Measurements from ENCODE around the gene LRMDA. TPM values are rescaled to one million over a fixed set of nuclear protein-coding genes. Genes with fewer than 3 reads are reported as not detected.

LRMDA gene
- total and polyA plus RNA-seq, 3 experiments from 2014 or later, result not detected

DNA sequence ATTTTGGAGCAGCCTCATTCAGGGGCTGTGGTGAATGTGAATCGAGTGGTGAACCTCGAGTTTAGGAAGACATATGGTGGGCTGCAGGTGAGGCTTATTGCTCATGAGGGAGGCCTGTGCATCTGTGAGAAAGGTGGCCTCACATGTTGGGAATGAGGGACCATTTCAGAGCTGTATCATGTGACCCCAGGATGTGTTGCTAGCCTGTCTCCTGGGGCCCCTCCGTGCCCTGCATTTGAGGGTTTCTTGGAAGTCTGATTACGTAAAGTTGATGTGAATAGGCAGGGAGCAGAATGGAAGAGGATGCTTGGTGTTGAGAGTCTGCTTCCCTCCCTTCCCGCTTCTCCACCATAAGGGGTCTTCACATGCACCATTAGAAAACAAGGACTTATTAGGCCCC is 569.1 kb downstream of the LRMDA start:
- Histone ChIP-seq H3K9me3 (ENCODE audit: low read length) (no peaks in the 10 kb centered on the region), H3K4me1 (ENCODE audit: insufficient read depth, low read length) (no peaks in the 10 kb centered on the region), H3K4me3 (ENCODE audit: low read length) (no peak overlapping the region), H3K27ac (ENCODE audit: low read depth, low read length) (no peak overlapping the region), H3K27me3 (ENCODE audit: insufficient read depth, low read length, poor library complexity, severe bottlenecking) (no peaks in the 10 kb centered on the region), H3K36me3 (ENCODE audit: insufficient read depth, low read length) (no peaks in the 10 kb centered on the region)
- ChIA-PET CTCF (no interaction called here), POLR2A (no interaction called here)
- Mint-ChIP-seq H3K27me3 (peaks cover 0 to 5% of the 10 kb centered on the region in 2 donors), H3K4me1 (no peaks in the 10 kb centered on the region), H3K9me3 (peaks cover 0 to 8% (median 0%) of the 10 kb centered on the region in 5 donors), H3K27ac (no peak overlapping the region), H3K36me3 (peaks cover 0 to 2% (median 0%) of the 10 kb centered on the region in 3 donors), H3K4me3 (no peak overlapping the region)
- no peak for DNase-seq

DNA sequence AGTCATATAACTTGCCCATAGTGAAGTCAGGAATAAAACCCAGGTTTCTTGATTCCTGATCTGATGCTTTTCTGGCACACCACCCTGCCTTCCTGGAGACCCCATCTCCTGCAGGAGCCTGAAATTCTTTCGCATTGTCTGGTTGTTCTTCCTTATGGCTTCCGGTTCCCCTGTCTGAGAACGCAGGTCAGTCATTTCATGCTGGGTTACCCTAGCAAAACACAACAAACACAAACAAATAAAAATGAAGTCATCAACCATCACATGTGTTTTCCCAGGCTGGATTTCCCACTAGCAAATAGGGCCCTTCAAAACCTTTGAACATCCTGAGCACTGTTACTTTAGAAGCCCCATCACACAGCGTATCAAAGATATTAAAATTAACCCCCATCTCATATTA is 569.6 kb downstream of the LRMDA start:
- no peak overlapping the region for H3K4me3 Mint-ChIP-seq
- no peak overlapping the region for H3K27ac Mint-ChIP-seq
- H3K9me3 Mint-ChIP-seq, result peaks cover 0 to 8% (median 0%) of the 10 kb centered on the region in 5 donors
- DNase-seq, result no peak
- no peaks in the 10 kb centered on the region for H3K27me3 ChIP-seq (ENCODE audit: insufficient read depth, low read length, poor library complexity, severe bottlenecking)
- no peaks in the 10 kb centered on the region for H3K4me1 ChIP-seq (ENCODE audit: insufficient read depth, low read length)
- peaks cover 0 to 5% of the 10 kb centered on the region in 2 donors for H3K27me3 Mint-ChIP-seq
- H3K4me3 ChIP-seq (ENCODE audit: low read length), result no peak overlapping the region
- H3K36me3 ChIP-seq (ENCODE audit: insufficient read depth, low read length), result no peaks in the 10 kb centered on the region
- no peaks in the 10 kb centered on the region for H3K4me1 Mint-ChIP-seq
- ChIA-PET CTCF (no interaction called here), POLR2A (no interaction called here)
- H3K36me3 Mint-ChIP-seq, result peaks cover 0 to 2% (median 0%) of the 10 kb centered on the region in 3 donors
- no peak overlapping the region for H3K27ac ChIP-seq (ENCODE audit: low read depth, low read length)
- H3K9me3 ChIP-seq (ENCODE audit: low read length), result no peaks in the 10 kb centered on the region

DNA sequence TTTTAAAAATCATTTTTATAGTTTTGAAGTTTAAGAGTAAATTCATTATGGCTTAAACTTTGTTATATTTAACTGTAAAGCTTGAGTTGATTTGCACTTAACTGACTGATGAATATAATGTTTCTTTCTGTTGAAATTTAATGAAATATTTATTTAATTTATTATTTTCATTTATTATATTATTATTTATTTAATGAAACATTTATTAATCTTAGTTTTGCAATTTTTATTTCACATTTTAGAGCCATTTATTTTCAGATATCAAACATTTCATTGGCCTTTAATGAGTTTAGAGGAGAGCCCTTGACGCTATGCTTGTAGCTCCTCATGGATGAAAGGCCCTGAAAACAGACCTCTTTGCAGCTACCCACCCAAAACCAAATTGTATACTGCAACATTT is 570.0 kb downstream of the LRMDA start:
- Mint-ChIP-seq H3K9me3 (peaks cover 0 to 8% (median 0%) of the 10 kb centered on the region in 5 donors), H3K36me3 (peaks cover 0 to 2% (median 0%) of the 10 kb centered on the region in 3 donors), H3K4me1 (no peaks in the 10 kb centered on the region), H3K27me3 (peaks cover 0 to 5% of the 10 kb centered on the region in 2 donors), H3K4me3 (no peak overlapping the region), H3K27ac (no peak overlapping the region)
- Histone ChIP-seq H3K4me3 (ENCODE audit: low read length) (no peak overlapping the region), H3K36me3 (ENCODE audit: insufficient read depth, low read length) (no peaks in the 10 kb centered on the region), H3K4me1 (ENCODE audit: insufficient read depth, low read length) (no peaks in the 10 kb centered on the region), H3K9me3 (ENCODE audit: low read length) (no peaks in the 10 kb centered on the region), H3K27me3 (ENCODE audit: insufficient read depth, low read length, poor library complexity, severe bottlenecking) (no peaks in the 10 kb centered on the region), H3K27ac (ENCODE audit: low read depth, low read length) (no peak overlapping the region)
- ChIA-PET CTCF (no interaction called here), POLR2A (no interaction called here)
- DNase-seq, result no peak

DNA sequence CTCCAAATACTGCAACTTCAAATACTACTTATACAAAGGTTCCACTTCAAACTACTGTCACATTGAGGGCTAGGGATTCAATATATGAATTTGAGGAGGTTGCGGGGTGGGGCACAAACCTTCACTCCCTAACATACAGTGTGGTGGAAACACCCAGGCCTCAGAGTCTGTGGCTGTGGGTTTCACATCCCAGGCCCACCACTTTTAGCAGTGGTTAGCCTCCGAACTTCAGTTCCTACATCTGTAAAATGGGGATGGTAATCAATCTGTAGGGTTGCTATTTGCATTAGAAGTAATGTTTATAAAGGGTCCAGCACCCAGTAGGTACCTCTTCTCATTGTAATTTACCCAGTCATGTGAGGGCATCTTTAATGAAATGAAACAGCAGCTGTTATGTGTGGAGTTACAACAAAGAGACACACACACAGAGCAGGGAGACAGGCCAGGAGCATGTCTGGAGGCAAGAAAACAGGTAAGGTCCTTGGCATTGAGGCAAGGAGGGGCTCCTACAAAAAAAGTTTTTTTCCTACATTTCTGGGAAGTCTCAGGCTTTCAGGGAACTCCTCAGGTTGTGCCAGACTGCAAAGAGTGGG is 570.9 kb downstream of the LRMDA start:
- H3K27me3 ChIP-seq (ENCODE audit: insufficient read depth, low read length, poor library complexity, severe bottlenecking), result no peaks in the 10 kb centered on the region
- H3K4me1 Mint-ChIP-seq, result no peaks in the 10 kb centered on the region
- H3K27me3 Mint-ChIP-seq, result peaks cover 0 to 6% of the 10 kb centered on the region in 2 donors
- H3K36me3 Mint-ChIP-seq, result peaks cover 0 to 2% (median 0%) of the 10 kb centered on the region in 3 donors
- no peaks in the 10 kb centered on the region for H3K4me1 ChIP-seq (ENCODE audit: insufficient read depth, low read length)
- no peaks in the 10 kb centered on the region for H3K36me3 ChIP-seq (ENCODE audit: insufficient read depth, low read length)
- POLR2A ChIA-PET, result no interaction called here
- DNase-seq, result no peak
- H3K4me3 ChIP-seq (ENCODE audit: low read length), result no peak overlapping the region
- H3K4me3 Mint-ChIP-seq, result no peak overlapping the region
- peaks cover 0 to 8% (median 0%) of the 10 kb centered on the region in 5 donors for H3K9me3 Mint-ChIP-seq
- CTCF ChIA-PET, result no interaction called here
- H3K27ac ChIP-seq (ENCODE audit: low read depth, low read length), result no peak overlapping the region
- peak overlapping the region in 1 of 8 donors; percentile 29 for H3K27ac Mint-ChIP-seq
- H3K9me3 ChIP-seq (ENCODE audit: low read length), result no peaks in the 10 kb centered on the region

DNA sequence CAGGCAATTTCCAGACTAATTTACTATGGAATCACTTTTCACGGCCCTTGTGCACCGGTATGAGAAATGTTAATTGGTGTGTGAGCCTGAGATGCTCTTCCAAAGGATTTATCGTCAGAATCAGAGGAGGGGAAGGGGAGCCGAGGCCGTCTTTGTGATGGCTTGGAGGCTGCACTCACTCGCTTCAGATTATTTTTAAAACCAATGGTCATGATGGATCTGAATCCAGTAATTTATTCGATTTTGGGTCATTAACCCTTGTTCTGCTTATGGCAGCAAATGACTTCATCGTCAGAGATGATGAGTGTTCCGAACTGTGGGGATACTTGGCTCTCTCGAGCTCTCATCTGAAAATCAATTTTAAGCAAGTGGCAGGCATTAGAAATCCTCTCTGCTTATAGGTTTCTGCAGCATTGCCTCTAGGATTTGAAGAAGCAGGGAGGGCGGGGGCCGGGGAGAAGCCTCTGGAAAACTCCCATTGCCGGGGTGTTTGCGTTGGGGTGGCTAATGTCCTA is 576.3 kb downstream of the LRMDA start:
- H3K4me3 ChIP-seq (ENCODE audit: low read length), result no peak overlapping the region
- H3K9me3 Mint-ChIP-seq, result peaks cover 0 to 4% (median 0%) of the 10 kb centered on the region in 5 donors
- DNase-seq, result no peak
- POLR2A ChIA-PET, result no interaction called here
- no peak overlapping the region for H3K4me3 Mint-ChIP-seq
- CTCF ChIA-PET, result interaction anchor here (1.6 kb wide), 1 partner anchor 13 kb away, joined by 3 read pairs; no protein-coding TSS in a partner anchor
- H3K27ac ChIP-seq (ENCODE audit: low read depth, low read length), result no peak overlapping the region
- H3K36me3 Mint-ChIP-seq, result peaks cover 0 to 2% (median 0%) of the 10 kb centered on the region in 3 donors
- H3K4me1 ChIP-seq (ENCODE audit: insufficient read depth, low read length), result no peaks in the 10 kb centered on the region
- H3K27ac Mint-ChIP-seq, result no peak overlapping the region
- no peaks in the 10 kb centered on the region for H3K9me3 ChIP-seq (ENCODE audit: low read length)
- H3K27me3 ChIP-seq (ENCODE audit: insufficient read depth, low read length, poor library complexity, severe bottlenecking), result no peaks in the 10 kb centered on the region
- peaks cover 0 to 6% of the 10 kb centered on the region in 2 donors for H3K27me3 Mint-ChIP-seq
- no peaks in the 10 kb centered on the region for H3K36me3 ChIP-seq (ENCODE audit: insufficient read depth, low read length)
- no peaks in the 10 kb centered on the region for H3K4me1 Mint-ChIP-seq

DNA sequence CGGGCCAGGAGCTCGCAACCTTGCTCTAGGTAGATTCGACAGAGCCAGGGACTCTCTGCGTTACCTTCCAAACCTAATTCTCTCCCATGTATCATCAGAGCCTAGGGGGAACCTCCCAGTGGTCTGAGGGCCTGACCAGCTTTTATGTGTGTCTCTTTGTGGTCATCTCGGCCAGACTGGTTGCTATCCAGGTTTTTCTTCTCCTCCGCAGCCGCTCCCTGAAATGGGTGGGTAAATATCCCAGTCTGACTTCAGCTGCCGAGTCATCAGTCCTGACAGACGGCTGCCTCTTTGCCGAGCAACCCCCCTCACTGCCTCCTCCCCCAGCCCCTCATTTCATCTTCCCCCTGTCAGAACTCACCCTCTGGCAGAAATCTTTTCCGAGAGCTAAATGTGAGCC is 578.1 kb downstream of the LRMDA start:
- Mint-ChIP-seq H3K36me3 (peaks cover 0 to 2% (median 0%) of the 10 kb centered on the region in 3 donors), H3K27me3 (peaks cover 0 to 5% of the 10 kb centered on the region in 2 donors), H3K9me3 (no peaks in the 10 kb centered on the region), H3K4me1 (no peaks in the 10 kb centered on the region), H3K27ac (no peak overlapping the region), H3K4me3 (no peak overlapping the region)
- H3K4me3 ChIP-seq (ENCODE audit: low read length), result no peak overlapping the region
- CTCF ChIA-PET, result no interaction called here
- H3K27me3 ChIP-seq (ENCODE audit: insufficient read depth, low read length, poor library complexity, severe bottlenecking), result no peaks in the 10 kb centered on the region
- H3K36me3 ChIP-seq (ENCODE audit: insufficient read depth, low read length), result no peaks in the 10 kb centered on the region
- no peaks in the 10 kb centered on the region for H3K9me3 ChIP-seq (ENCODE audit: low read length)
- POLR2A ChIA-PET, result no interaction called here
- H3K27ac ChIP-seq (ENCODE audit: low read depth, low read length), result no peak overlapping the region
- H3K4me1 ChIP-seq (ENCODE audit: insufficient read depth, low read length), result no peaks in the 10 kb centered on the region
- no peak for DNase-seq

DNA sequence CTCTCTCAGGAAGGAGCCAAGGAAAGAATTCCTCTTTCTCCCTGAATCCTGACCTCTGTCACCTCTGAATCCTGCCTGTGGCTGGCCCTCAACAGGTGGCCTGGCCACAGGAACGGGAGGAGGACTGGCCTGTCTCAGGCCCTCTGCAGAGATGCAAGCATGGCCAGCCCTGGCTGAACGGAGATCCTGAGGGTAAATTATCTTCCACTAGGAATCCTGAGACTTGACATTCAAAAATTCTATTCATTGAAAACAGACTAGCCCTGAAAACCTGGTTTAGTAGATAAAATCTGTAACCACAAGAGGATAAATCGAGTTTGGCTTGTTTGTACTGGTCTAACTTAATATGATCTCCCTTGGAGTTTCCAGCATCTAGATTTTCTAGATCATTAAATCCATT is 579.3 kb downstream of the LRMDA start:
- Mint-ChIP-seq H3K27ac (no peak overlapping the region), H3K9me3 (no peaks in the 10 kb centered on the region), H3K36me3 (no peaks in the 10 kb centered on the region), H3K4me3 (no peak overlapping the region), H3K4me1 (no peaks in the 10 kb centered on the region), H3K27me3 (peaks cover 0 to 5% of the 10 kb centered on the region in 2 donors)
- Histone ChIP-seq H3K4me1 (ENCODE audit: insufficient read depth, low read length) (no peaks in the 10 kb centered on the region), H3K9me3 (ENCODE audit: low read length) (no peaks in the 10 kb centered on the region), H3K36me3 (ENCODE audit: insufficient read depth, low read length) (no peaks in the 10 kb centered on the region), H3K27ac (ENCODE audit: low read depth, low read length) (no peak overlapping the region), H3K27me3 (ENCODE audit: insufficient read depth, low read length, poor library complexity, severe bottlenecking) (no peaks in the 10 kb centered on the region), H3K4me3 (ENCODE audit: low read length) (no peak overlapping the region)
- POLR2A ChIA-PET, result no interaction called here
- CTCF ChIA-PET, result no interaction called here
- no peak for DNase-seq

DNA sequence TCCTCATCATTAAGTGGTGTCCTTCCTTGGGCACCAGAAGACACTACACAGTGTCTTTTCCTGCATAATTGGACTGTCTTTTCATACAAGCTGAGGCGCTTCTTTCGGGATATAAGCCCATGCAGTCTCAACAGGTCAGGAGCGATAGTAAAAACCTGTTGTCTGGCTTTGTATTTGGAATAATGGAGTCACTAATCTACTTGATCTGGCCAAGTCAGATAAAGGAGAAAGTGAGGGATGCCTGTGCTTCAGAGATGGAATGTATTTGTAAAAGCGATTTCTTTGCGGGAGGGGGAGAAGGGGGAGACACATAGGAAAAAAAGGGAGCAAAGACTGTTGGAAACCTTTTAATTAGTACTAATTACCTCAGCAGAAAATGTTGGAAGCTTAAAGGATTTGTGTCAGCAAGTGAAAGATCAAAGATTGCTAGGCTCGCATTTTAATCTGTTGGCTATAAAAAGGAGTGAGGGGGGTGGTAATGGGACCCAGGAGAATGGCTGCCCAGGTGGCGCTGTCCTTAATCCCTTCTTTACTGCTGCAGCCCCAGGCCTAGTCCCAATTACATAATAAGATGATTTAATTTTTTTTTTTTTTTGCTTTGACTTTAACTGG is 581.4 kb downstream of the LRMDA start:
- Histone ChIP-seq H3K4me1 (ENCODE audit: insufficient read depth, low read length) (no peaks in the 10 kb centered on the region), H3K27me3 (ENCODE audit: insufficient read depth, low read length, poor library complexity, severe bottlenecking) (no peaks in the 10 kb centered on the region), H3K27ac (ENCODE audit: low read depth, low read length) (no peak overlapping the region), H3K36me3 (ENCODE audit: insufficient read depth, low read length) (no peaks in the 10 kb centered on the region), H3K4me3 (ENCODE audit: low read length) (no peak overlapping the region), H3K9me3 (ENCODE audit: low read length) (no peaks in the 10 kb centered on the region)
- Mint-ChIP-seq H3K27me3 (peaks cover 0 to 3% of the 10 kb centered on the region in 2 donors), H3K36me3 (no peaks in the 10 kb centered on the region), H3K4me1 (no peaks in the 10 kb centered on the region), H3K27ac (no peak overlapping the region), H3K9me3 (no peaks in the 10 kb centered on the region), H3K4me3 (no peak overlapping the region)
- DNase-seq, result no peak
- ChIA-PET POLR2A (no interaction called here), CTCF (no interaction called here)

All from CD8-positive, alpha-beta memory T cell (primary cell).